Measurements from ENCODE around the gene BARX2.

GRCh38 chr11:129382583-129382982, 6.9 kb downstream of the BARX2 start:
- TF ChIP-seq POLR2A (IDR thresholded peaks at IDR 0.05) (no peak), CTCF (IDR thresholded peaks at IDR 0.05) (no peak), EP300 (IDR thresholded peaks at IDR 0.05) (no peak)
